ENCODE data around the gene AFF4. TPM values are rescaled to one million over a fixed set of nuclear protein-coding genes. Genes with fewer than 3 reads are reported as not detected.

The AFF4 gene
- total and polyA plus RNA-seq, 2 of the 4 experiments (the other 2 are of a cell fraction) = 27.3 to 57.2 TPM

- H4K20me1 ChIP-seq (ENCODE audit: insufficient read depth, low read length) = no peaks in the 10 kb centered on the region
- H2AFZ ChIP-seq (replicated peaks; ENCODE audit: low read length, poor library complexity) = no peak overlapping the region
- no peak overlapping the region for H3K4me2 ChIP-seq (ENCODE audit: low read depth, low read length)
- ChIA-PET POLR2A (ENCODE audit: unreplicated experiment) (no interaction called here), CTCF (no interaction called here)
- H3K9ac ChIP-seq (ENCODE audit: low read depth, low read length) = no peak overlapping the region
- no peak overlapping the region for H4K5ac ChIP-seq (ENCODE audit: low read depth, low read length)
- no peak overlapping the region for H2BK5ac ChIP-seq (ENCODE audit: low read depth, low read length, poor library complexity, severe bottlenecking)
- H2BK15ac ChIP-seq (ENCODE audit: low read depth, low read length) = no peak overlapping the region
- H2BK20ac ChIP-seq (ENCODE audit: low read depth, low read length) = no peak overlapping the region
- in situ Hi-C loops (cut with MboI; ENCODE audit: low sequenced_read_pairs) (no loop called here), dilution Hi-C loops (cut with HindIII; ENCODE audit: low sequenced_read_pairs, unreplicated experiment) (no loop called here), intact Hi-C loops (cut with micrococcal nuclease) (no loop called here)
- no peak overlapping the region for H4K91ac ChIP-seq (ENCODE audit: insufficient read depth, low read depth, low read length)
- no peaks in the 10 kb centered on the region for H3K27me3 ChIP-seq (ENCODE audit: control insufficient read depth, insufficient read depth, low read length)
- TF ChIP-seq RCOR1 (IDR thresholded peaks at IDR 0.05; ENCODE audit: insufficient replicate concordance, low read length) (no peak), CTCF (conservative IDR thresholded peaks at IDR 0.05; ENCODE audit: low read depth, low read length) (no peak), CHD1 (IDR thresholded peaks at IDR 0.05; ENCODE audit: low read depth, low read length) (no peak), MAFK (IDR thresholded peaks at IDR 0.05; ENCODE audit: low read depth, low read length) (no peak), CEBPB (IDR thresholded peaks at IDR 0.05; ENCODE audit: low read depth, low read length) (no peak), FOS (IDR thresholded peaks at IDR 0.05; ENCODE audit: low read depth, low read length) (no peak), USF2 (IDR thresholded peaks at IDR 0.05; ENCODE audit: low read depth, low read length) (no peak), SMC3 (IDR thresholded peaks at IDR 0.05; ENCODE audit: low read depth, low read length) (no peak), NFE2L2 (IDR thresholded peaks at IDR 0.05; ENCODE audit: low read depth, low read length) (no peak), POLR2A (IDR thresholded peaks at IDR 0.05; ENCODE audit: low read depth, low read length) (no peak), MXI1 (IDR thresholded peaks at IDR 0.05; ENCODE audit: borderline replicate concordance, low read depth, low read length) (no peak)
- H3K9me1 ChIP-seq (ENCODE audit: insufficient read depth, low read length) = no peaks in the 10 kb centered on the region
- no peak overlapping the region for H3K14ac ChIP-seq (replicated peaks; ENCODE audit: low read depth, low read length)
- H3K9me3 ChIP-seq (ENCODE audit: control insufficient read depth, insufficient read depth, low read length) = no peaks in the 10 kb centered on the region
- DNase-seq (no peak), ATAC-seq (ENCODE audit: low read depth) (no peak)
- H3K36me3 ChIP-seq (ENCODE audit: control insufficient read depth, insufficient read depth, low read length) = no peaks in the 10 kb centered on the region
- H4K8ac ChIP-seq (ENCODE audit: low read depth in 2 of 2, low read length in 2 of 2) = no peak overlapping the region
- H2AK5ac ChIP-seq (ENCODE audit: low read depth, low read length) = no peak overlapping the region
- no CpG with 5 or more reads among the region's 3 CpGs for WGBS, 2 experiments (ENCODE audit: extremely low coverage in 2 of 2, insufficient read length in 1 of 2)
- no peaks in the 10 kb centered on the region for H3K79me1 ChIP-seq (ENCODE audit: low read depth in 1 of 2, low read length in 2 of 2)
- H3K4me3 ChIP-seq (ENCODE audit: insufficient read depth, low read depth, low read length) = no peak overlapping the region
- no peak overlapping the region for H3K23ac ChIP-seq (ENCODE audit: low read depth, low read length)
- H2BK120ac ChIP-seq (ENCODE audit: low read depth, low read length) = no peak overlapping the region
- H3K56ac ChIP-seq (ENCODE audit: extremely low read depth, insufficient read depth, low read length) = no peak overlapping the region
- no peak overlapping the region for H3K27ac ChIP-seq (ENCODE audit: insufficient read depth, low read length)
- H3K4ac ChIP-seq (ENCODE audit: low read depth, low read length) = no peak overlapping the region
- BruUV-seq (replicated peaks) = no TSS peak
- no peak overlapping the region for H3K18ac ChIP-seq (ENCODE audit: low read depth, low read length)
- no peak overlapping the region for H2AK9ac ChIP-seq (replicated peaks; ENCODE audit: low read depth, low read length, poor library complexity)
- H3K4me1 ChIP-seq (ENCODE audit: control insufficient read depth, insufficient read depth, low read length) = peaks cover 3% of the 10 kb centered on the region; the same call in 1 of the 2 replicates
Observed at GRCh38 chr5:132853323-132853722, 110.1 kb downstream of the AFF4 start.
